Fibroblast of lung (primary cell): ENCODE data around the gene SPARC. TPM values are rescaled to one million over a fixed set of nuclear protein-coding genes. Genes with fewer than 3 reads are reported as not detected.
A peak's percentile ranks its signal among the peaks of the same experiment; 100 is the strongest.

Experiments used
- DNase-seq, 2 donors: peaks; one replicate each; pipeline versions ENCODE4 v3.0.0 to v3.0.0-alpha.2; 2010; ENCODE audit warnings: low read depth in 2 of 2
- H2AFZ ChIP-seq: 2 replicates; pipeline ENCODE4 v1.5.1; 2012; ENCODE audit warnings: low read length, control low read depth, inconsistent platforms
- H3K27ac ChIP-seq: 2 replicates; pipeline ENCODE4 v1.5.1; 2011; ENCODE audit warnings: low read length, control low read depth; ENCODE audit not compliant: insufficient read depth
- H3K27me3 ChIP-seq: 2 replicates; pipeline ENCODE4 v1.5.1; 2011; ENCODE audit warnings: mild to moderate bottlenecking, low read length; ENCODE audit not compliant: control insufficient read depth, insufficient read depth
- H3K36me3 ChIP-seq: 2 replicates; pipeline ENCODE4 v1.5.1; 2011; ENCODE audit warnings: low read length; ENCODE audit not compliant: control insufficient read depth, insufficient read depth
- H3K4me1 ChIP-seq: 2 replicates; pipeline ENCODE4 v1.5.1; 2011; ENCODE audit warnings: low read length; ENCODE audit not compliant: control insufficient read depth, insufficient read depth; ENCODE audit errors: extremely low read depth
- H3K4me2 ChIP-seq: 2 replicates; pipeline ENCODE4 v1.5.1; 2011; ENCODE audit warnings: low read length, control low read depth; ENCODE audit not compliant: insufficient read depth; ENCODE audit errors: extremely low read depth
- H3K4me3 ChIP-seq, 4 experiments: fragments of 200-600 bp in 1 of 4; sonication (generic) in 1 of 4; replicated peaks in 1 of 4; 2 replicates each; pipeline ENCODE4 v1.5.1; 2011 to 2016; ENCODE audit warnings: low read length in 4 of 4, low read depth in 3 of 4, mild to moderate bottlenecking in 3 of 4, control low read depth in 2 of 4, inconsistent platforms in 1 of 4, mixed read lengths in 1 of 4; ENCODE audit not compliant: insufficient read depth in 1 of 4; ENCODE audit errors: control extremely low read depth in 1 of 4
- H3K79me2 ChIP-seq: 2 replicates; pipeline ENCODE4 v1.5.1; 2012; ENCODE audit warnings: mild to moderate bottlenecking, low read length, inconsistent platforms; ENCODE audit not compliant: control insufficient read depth, insufficient read depth
- H3K9ac ChIP-seq: 2 replicates; pipeline ENCODE4 v1.5.1; 2011; ENCODE audit warnings: mild to moderate bottlenecking, low read length, control low read depth; ENCODE audit not compliant: insufficient read depth
- H3K9me3 ChIP-seq: 2 replicates; pipeline ENCODE4 v1.5.1; 2012; ENCODE audit warnings: low read depth, low read length; ENCODE audit not compliant: control insufficient read depth, insufficient read depth
- H4K20me1 ChIP-seq: 2 replicates; pipeline ENCODE4 v1.5.1; 2011; ENCODE audit warnings: low read length; ENCODE audit not compliant: control insufficient read depth, insufficient read depth; ENCODE audit errors: extremely low read depth
- EZH2 ChIP-seq: IDR thresholded peaks from 2 replicates; pipeline ENCODE4 v1.5.1; 2012; ENCODE audit warnings: low read length, control low read depth, mild to moderate bottlenecking; ENCODE audit errors: missing control alignments
- polyA plus RNA-seq, 2 donors: library from polyadenylated mRNA; depleted of rRNA in 1 of 2; stranded (reverse) in 1 of 2; unstranded in 1 of 2; fragments of >200 nt; gene quantifications; 2 replicates each; pipeline ENCODE4 v1.2.1, GENCODE V29; 2011 to 2012; ENCODE audit warnings: missing spikeins in 1 of 2
- total RNA-seq: library from RNA; depleted of rRNA; stranded (reverse); fragments of >200 nt; gene quantifications from 2 replicates; pipeline ENCODE4 v1.2.1, GENCODE V29; 2014
- TF ChIP-seq, protein P1 (sequence below), 2 donors: IDR thresholded peaks in 1 of 2; conservative IDR thresholded peaks in 1 of 2; 1 replicate in 1 of 2; 2 replicates in 1 of 2; pipeline ENCODE4 v1.5.1; 2011 to 2012; ENCODE audit warnings: low read length in 2 of 2, control low read depth in 1 of 2, inconsistent platforms in 1 of 2, low read depth in 1 of 2, mild to moderate bottlenecking in 1 of 2

The SPARC gene
- total and polyA plus RNA-seq, 2 donors (not counting 1 experiment from before 2014, with no cell fraction given), result 408 to 6,513 TPM

DNA sequence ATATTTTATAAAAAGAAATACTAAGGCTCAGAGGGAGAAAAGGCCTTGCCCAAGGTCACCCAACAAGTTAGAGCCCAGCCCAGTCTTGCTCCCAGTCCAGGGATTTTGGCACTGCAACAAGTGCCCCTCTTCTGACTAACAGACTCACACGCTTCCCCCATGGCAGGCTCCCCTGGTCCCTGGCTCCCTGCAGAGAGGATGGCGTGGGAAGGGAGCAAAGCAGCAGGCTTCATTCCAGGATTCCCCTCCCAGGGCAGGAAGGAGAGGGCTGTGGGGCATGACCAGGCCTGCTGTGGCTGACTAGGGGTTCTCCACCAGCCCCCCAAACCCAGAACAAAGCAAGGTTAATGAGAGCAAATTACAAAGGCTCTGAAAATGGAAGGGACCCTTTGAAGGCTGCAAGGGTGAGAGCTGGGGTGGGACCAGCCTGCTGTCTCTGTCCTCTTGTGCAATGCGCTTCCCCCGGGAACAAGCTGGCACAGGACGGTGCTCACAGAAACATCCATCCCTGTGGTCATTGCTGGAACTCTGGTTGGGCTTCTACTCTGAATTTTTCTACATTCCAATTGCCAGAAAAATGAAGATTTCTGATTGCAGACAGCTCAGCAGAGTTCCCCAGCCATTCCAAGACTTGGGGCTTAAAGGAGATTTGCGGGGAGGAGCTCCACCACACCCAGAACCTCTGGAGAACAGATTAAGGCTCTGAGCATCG is 58.4 kb downstream of the SPARC start:
- Histone ChIP-seq H4K20me1 (no peaks in the 10 kb centered on the region), H3K4me3 (no peak overlapping the region), H3K27ac (no peak overlapping the region), H2AFZ (no peak overlapping the region), H3K9ac (no peak overlapping the region), H3K4me2 (no peak overlapping the region), H3K9me3 (no peaks in the 10 kb centered on the region), H3K36me3 (no peaks in the 10 kb centered on the region), H3K79me2 (no peaks in the 10 kb centered on the region), H3K4me1 (no peaks in the 10 kb centered on the region), H3K27me3 (no peaks in the 10 kb centered on the region)
- TF ChIP-seq, protein P1, sequence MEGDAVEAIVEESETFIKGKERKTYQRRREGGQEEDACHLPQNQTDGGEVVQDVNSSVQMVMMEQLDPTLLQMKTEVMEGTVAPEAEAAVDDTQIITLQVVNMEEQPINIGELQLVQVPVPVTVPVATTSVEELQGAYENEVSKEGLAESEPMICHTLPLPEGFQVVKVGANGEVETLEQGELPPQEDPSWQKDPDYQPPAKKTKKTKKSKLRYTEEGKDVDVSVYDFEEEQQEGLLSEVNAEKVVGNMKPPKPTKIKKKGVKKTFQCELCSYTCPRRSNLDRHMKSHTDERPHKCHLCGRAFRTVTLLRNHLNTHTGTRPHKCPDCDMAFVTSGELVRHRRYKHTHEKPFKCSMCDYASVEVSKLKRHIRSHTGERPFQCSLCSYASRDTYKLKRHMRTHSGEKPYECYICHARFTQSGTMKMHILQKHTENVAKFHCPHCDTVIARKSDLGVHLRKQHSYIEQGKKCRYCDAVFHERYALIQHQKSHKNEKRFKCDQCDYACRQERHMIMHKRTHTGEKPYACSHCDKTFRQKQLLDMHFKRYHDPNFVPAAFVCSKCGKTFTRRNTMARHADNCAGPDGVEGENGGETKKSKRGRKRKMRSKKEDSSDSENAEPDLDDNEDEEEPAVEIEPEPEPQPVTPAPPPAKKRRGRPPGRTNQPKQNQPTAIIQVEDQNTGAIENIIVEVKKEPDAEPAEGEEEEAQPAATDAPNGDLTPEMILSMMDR (conservative IDR thresholded peaks at IDR 0.05 in 1 of 2, IDR thresholded peaks at IDR 0.05 in 1 of 2; ENCODE audit: low read depth in 1 of 2, low read length in 2 of 2), result no peak
- no peak for TF ChIP-seq EZH2
- peak in 1 of 2 donors; percentile 37 for DNase-seq

DNA sequence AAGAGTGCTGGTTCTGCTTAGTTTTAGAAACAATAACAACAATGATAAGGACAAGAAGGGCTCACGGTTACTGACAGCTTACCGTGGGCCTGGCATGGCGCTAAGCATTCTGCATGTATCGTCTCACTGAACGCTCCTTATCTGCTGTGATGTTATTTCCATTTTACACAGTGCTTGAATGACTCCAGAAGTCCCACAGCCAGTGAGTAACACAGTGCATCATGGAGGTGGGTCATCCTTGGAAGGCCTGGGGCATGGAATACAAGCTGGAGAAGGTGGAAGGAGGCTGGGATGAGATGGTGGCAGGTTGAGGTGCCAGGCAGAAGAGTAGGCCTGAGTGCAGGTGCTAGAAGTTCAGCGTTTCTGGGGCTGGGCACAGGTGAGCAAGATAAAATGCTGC is 59.1 kb downstream of the SPARC start:
- no peaks in the 10 kb centered on the region for H3K9me3 ChIP-seq
- H3K4me2 ChIP-seq, result no peak overlapping the region
- H3K4me3 ChIP-seq, result no peak overlapping the region
- TF ChIP-seq, protein P1 (conservative IDR thresholded peaks at IDR 0.05 in 1 of 2, IDR thresholded peaks at IDR 0.05 in 1 of 2; ENCODE audit: low read depth in 1 of 2, low read length in 2 of 2), result no peak
- no peak for TF ChIP-seq EZH2
- no peaks in the 10 kb centered on the region for H3K27me3 ChIP-seq
- H3K36me3 ChIP-seq, result no peaks in the 10 kb centered on the region
- H2AFZ ChIP-seq, result no peak overlapping the region
- H3K9ac ChIP-seq, result no peak overlapping the region
- peak in 1 of 2 donors; percentile 25 for DNase-seq
- H3K4me1 ChIP-seq, result no peaks in the 10 kb centered on the region
- no peaks in the 10 kb centered on the region for H3K79me2 ChIP-seq
- H4K20me1 ChIP-seq, result no peaks in the 10 kb centered on the region
- H3K27ac ChIP-seq, result no peak overlapping the region

DNA sequence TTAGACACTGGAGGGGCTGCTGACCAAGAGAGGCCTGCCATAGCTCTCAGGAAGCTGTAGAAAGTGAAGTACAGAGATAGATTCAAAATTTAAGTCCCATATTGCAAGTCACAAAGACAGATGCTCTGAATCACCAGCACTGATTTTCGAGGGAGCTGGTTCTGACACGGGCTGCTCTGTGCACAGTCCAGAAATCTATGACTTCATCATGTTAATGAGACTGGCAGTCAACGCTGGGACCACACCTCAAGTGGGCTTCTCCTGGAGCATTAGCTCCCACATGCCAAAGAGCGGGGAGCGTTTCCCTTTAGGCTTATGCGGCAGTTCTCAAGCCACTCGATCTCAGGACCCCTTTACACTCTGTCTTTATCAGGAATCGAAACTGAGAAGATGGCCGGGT is 61.4 kb downstream of the SPARC start:
- TF ChIP-seq, protein P1 (conservative IDR thresholded peaks at IDR 0.05 in 1 of 2, IDR thresholded peaks at IDR 0.05 in 1 of 2; ENCODE audit: low read depth in 1 of 2, low read length in 2 of 2), result no peak
- TF ChIP-seq EZH2, result no peak
- Histone ChIP-seq H3K27me3 (no peaks in the 10 kb centered on the region), H3K9ac (no peak overlapping the region), H3K9me3 (no peaks in the 10 kb centered on the region), H4K20me1 (no peaks in the 10 kb centered on the region), H3K27ac (no peak overlapping the region), H2AFZ (no peak overlapping the region), H3K4me3 (no peak overlapping the region), H3K36me3 (no peaks in the 10 kb centered on the region), H3K4me2 (no peak overlapping the region), H3K4me1 (no peaks in the 10 kb centered on the region), H3K79me2 (no peaks in the 10 kb centered on the region)
- DNase-seq, result no peak
